Esophagus muscularis mucosa (tissue), 4 donors: ENCODE measurements around the gene ADPGK. TPM values are rescaled to one million over a fixed set of nuclear protein-coding genes. Genes with fewer than 3 reads are reported as not detected.
A peak's percentile ranks its signal among the peaks of the same experiment; 100 is the strongest.
"Not testable (repeated sequence)": the region's sequence is repeated elsewhere in the genome, so short reads cannot be mapped to it uniquely, and the experiment has no call there.

Experiments
- DNase-seq: peaks from one replicate; pipeline ENCODE4 v3.0.0-alpha.2; 2017; ENCODE audit errors: extremely low spot score
- H3K27ac ChIP-seq, 4 donors: fragments of 200-600 bp; sonication (generic); replicated peaks in 1 of 4; 1 replicate in 3 of 4; 2 replicates in 1 of 4; pipeline ENCODE4 v1.5.1; 2016 to 2019; ENCODE audit warnings: mild to moderate bottlenecking in 1 of 4
- H3K27me3 ChIP-seq, 4 donors: fragments of 200-600 bp; sonication (generic); one replicate each; pipeline versions ENCODE4 v1.5.1 to v1.6.0; 2016 to 2019
- H3K36me3 ChIP-seq, 4 donors: fragments of 200-600 bp; sonication (generic); one replicate each; pipeline ENCODE4 v1.5.1; 2016 to 2019
- H3K4me1 ChIP-seq, 4 donors: fragments of 200-600 bp; sonication (generic); one replicate each; pipeline ENCODE4 v1.5.1; 2016 to 2019
- H3K4me3 ChIP-seq, 4 donors: fragments of 200-600 bp; sonication (generic); 1 replicate in 2 of 4; 2 replicates in 2 of 4; pipeline ENCODE4 v1.5.1; 2016 to 2019; ENCODE audit warnings: mild to moderate bottlenecking in 4 of 4, moderate library complexity in 1 of 4
- H3K9me3 ChIP-seq, 4 donors: fragments of 200-600 bp; sonication (generic); 1 replicate in 3 of 4; 2 replicates in 1 of 4; pipeline ENCODE4 v1.5.1; 2016 to 2019
- EP300 ChIP-seq: sonication (generic); formaldehyde crosslinking; IDR thresholded peaks from one replicate; pipeline ENCODE4 v1.6.1; 2017; ENCODE audit warnings: antibody characterized with exemption
- POLR2A ChIP-seq: fragments of 450-650 bp; IDR thresholded peaks from one replicate; pipeline ENCODE4 v1.6.1; 2017; ENCODE audit warnings: antibody characterized with exemption, moderate library complexity, mild to moderate bottlenecking, low read depth
- POLR2AphosphoS5 ChIP-seq, 2 donors: sonication (generic); formaldehyde crosslinking; IDR thresholded peaks; one replicate each; pipeline ENCODE4 v1.6.1; 2017; ENCODE audit warnings: antibody characterized with exemption in 2 of 2
- WGBS: methylation state at CpG from one replicate; pipeline ENCODE4 v1.1.5; 2018; 5-methylcytosine and 5-hydroxymethylcytosine counted together
- intact Hi-C: fragments of 100-400 bp; cut with DNase I; formaldehyde crosslinking; loops from one replicate; pipeline ENCODE4 v1.15.1; 2023
- total RNA-seq, 4 donors: library from RNA; depleted of rRNA; stranded (reverse); fragments of >200 nt; gene quantifications; one replicate each; pipeline versions ENCODE4 v1.1.0 to v1.2.1, GENCODE V29; 2016
- TF ChIP-seq, protein P1 (sequence below), 3 experiments: fragments of 200-600 bp in 2 of 3; fragments of 450-650 bp in 1 of 3; sonication (generic) in 2 of 3; IDR thresholded peaks; one replicate each; pipeline ENCODE4 v1.5.1; 2017 to 2019; ENCODE audit warnings: antibody characterized with exemption in 3 of 3, mild to moderate bottlenecking in 2 of 3, moderate library complexity in 1 of 3

The ADPGK gene
- total RNA-seq, 4 donors from 2014 or later = 20.2 to 37.4 (median 22.3) TPM

GRCh38 chr15:72733941-72734738 lies 49.4 kb downstream of the ADPGK start:
- Histone ChIP-seq H3K27ac (no peak overlapping the region), H3K27me3 (no peaks in the 10 kb centered on the region), H3K4me3 (no peak overlapping the region), H3K36me3 (peaks cover 34 to 92% (median 69%) of the 10 kb centered on the region in 4 donors), H3K9me3 (no peaks in the 10 kb centered on the region), H3K4me1 (no peaks in the 10 kb centered on the region)
- TF ChIP-seq EP300 (no peak), POLR2AphosphoS5 (IDR thresholded peaks at IDR 0.05) (no peak), POLR2A (no peak)
- TF ChIP-seq, protein P1, sequence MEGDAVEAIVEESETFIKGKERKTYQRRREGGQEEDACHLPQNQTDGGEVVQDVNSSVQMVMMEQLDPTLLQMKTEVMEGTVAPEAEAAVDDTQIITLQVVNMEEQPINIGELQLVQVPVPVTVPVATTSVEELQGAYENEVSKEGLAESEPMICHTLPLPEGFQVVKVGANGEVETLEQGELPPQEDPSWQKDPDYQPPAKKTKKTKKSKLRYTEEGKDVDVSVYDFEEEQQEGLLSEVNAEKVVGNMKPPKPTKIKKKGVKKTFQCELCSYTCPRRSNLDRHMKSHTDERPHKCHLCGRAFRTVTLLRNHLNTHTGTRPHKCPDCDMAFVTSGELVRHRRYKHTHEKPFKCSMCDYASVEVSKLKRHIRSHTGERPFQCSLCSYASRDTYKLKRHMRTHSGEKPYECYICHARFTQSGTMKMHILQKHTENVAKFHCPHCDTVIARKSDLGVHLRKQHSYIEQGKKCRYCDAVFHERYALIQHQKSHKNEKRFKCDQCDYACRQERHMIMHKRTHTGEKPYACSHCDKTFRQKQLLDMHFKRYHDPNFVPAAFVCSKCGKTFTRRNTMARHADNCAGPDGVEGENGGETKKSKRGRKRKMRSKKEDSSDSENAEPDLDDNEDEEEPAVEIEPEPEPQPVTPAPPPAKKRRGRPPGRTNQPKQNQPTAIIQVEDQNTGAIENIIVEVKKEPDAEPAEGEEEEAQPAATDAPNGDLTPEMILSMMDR (IDR thresholded peaks at IDR 0.05) = no peak
- intact Hi-C loops = no loop called here
- 93% methylated on average over 2 of the region's 2 CpGs for WGBS
- DNase-seq = peak; percentile 26

- 90% methylated on average over 4 of the region's 4 CpGs for WGBS
- Histone ChIP-seq H3K36me3 (peaks cover 18 to 87% (median 61%) of the 10 kb centered on the region in 4 donors), H3K27ac (no peak overlapping the region)
Observed at GRCh38 chr15:72732516-72732915, 51.0 kb downstream of the ADPGK start.

DNA sequence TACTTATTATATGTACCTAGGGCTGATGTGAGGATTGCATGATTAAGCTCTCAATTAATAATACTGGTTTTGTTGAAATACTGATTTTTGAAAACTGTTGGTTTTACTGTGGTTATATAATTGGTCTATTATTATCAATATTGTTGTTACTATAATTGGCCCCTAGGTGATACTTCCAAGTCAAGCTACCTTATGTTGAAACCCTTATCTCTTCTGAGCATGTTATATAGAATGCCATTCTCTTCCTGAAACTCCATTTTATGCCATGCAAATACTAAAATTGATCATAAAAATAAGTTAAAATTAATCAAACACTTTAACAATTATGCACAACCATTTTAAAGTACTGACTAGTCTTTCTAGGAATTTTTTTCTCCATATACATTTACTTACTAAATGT lies 51.5 kb downstream of the ADPGK start:
- no peak overlapping the region for H3K4me3 ChIP-seq
- H3K9me3 ChIP-seq = no peaks in the 10 kb centered on the region
- H3K4me1 ChIP-seq = no peaks in the 10 kb centered on the region
- peaks cover 14 to 84% (median 58%) of the 10 kb centered on the region in 4 donors for H3K36me3 ChIP-seq
- H3K27me3 ChIP-seq = no peaks in the 10 kb centered on the region
- TF ChIP-seq POLR2A = no peak
- TF ChIP-seq EP300 = no peak
- TF ChIP-seq POLR2AphosphoS5 (IDR thresholded peaks at IDR 0.05) = no peak
- TF ChIP-seq, protein P1 (IDR thresholded peaks at IDR 0.05) = no peak
- intact Hi-C loops = no loop called here
- no peak overlapping the region for H3K27ac ChIP-seq
- DNase-seq = no peak

More at GRCh38 chr15:72732516-72732915, 51.0 kb downstream of the ADPGK start:
- H3K4me3 ChIP-seq = no peak overlapping the region
- no peaks in the 10 kb centered on the region for H3K9me3 ChIP-seq
- intact Hi-C loops = no loop called here
- no peaks in the 10 kb centered on the region for H3K4me1 ChIP-seq
- TF ChIP-seq POLR2A (no peak), EP300 (no peak), POLR2AphosphoS5 (IDR thresholded peaks at IDR 0.05) (no peak)
- TF ChIP-seq, protein P1 (IDR thresholded peaks at IDR 0.05) = no peak
- peak; percentile 3 for DNase-seq
- H3K27me3 ChIP-seq = no peaks in the 10 kb centered on the region

GRCh38 chr15:72728821-72729220 lies 54.7 kb downstream of the ADPGK start:
- intact Hi-C loops = no loop called here
- Histone ChIP-seq H3K4me3 (no peak overlapping the region), H3K36me3 (peaks cover 0 to 82% (median 47%) of the 10 kb centered on the region in 4 donors), H3K9me3 (no peaks in the 10 kb centered on the region), H3K27ac (no peak overlapping the region), H3K27me3 (no peaks in the 10 kb centered on the region), H3K4me1 (no peaks in the 10 kb centered on the region)
- WGBS = 100% methylated on average over 1 of the region's 1 CpG
- peak; percentile 78 for DNase-seq
- TF ChIP-seq POLR2A = no peak
- TF ChIP-seq EP300 = no peak
- TF ChIP-seq POLR2AphosphoS5 (IDR thresholded peaks at IDR 0.05) = no peak
- TF ChIP-seq, protein P1 (IDR thresholded peaks at IDR 0.05) = no peak

DNA sequence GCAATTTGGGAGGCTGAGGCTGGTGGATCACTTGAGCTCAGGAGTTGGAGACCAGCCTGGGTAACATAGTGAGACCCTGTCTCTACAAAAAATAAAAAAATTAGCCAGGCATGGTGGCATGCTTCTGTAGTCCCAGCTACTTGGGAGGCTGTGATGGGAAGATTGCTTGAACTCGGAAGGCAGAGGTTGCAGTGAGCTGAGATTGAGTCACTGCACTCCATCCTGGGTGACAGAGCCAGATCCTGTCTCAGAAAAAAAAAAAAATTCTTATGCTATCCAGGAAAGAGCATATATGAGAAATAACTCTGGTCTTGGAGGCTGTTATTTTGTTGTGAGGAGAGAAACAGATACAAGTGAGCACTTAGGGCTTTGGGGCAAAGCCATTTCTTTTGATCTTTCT lies 55.3 kb downstream of the ADPGK start:
- peaks cover 0 to 78% (median 46%) of the 10 kb centered on the region in 4 donors for H3K36me3 ChIP-seq
- 96% methylated on average over 1 of the region's 1 CpG for WGBS
- DNase-seq, H3K4me3 ChIP-seq, H3K27ac ChIP-seq, H3K4me1 ChIP-seq, H3K9me3 ChIP-seq, intact Hi-C loops, H3K27me3 ChIP-seq: not testable (repeated sequence)
